ENCODE measurements around the gene SKI. TPM values are rescaled to one million over a fixed set of nuclear protein-coding genes. Genes with fewer than 3 reads are reported as not detected.

Gene SKI
- total and polyA plus RNA-seq, 9 of the 15 experiments (the other 6 are each of a cell fraction or from before 2014, with no cell fraction given): 0.10 to 60.5 (median 4.6) TPM

GRCh38 chr1:2215329-2215728, 12.8 kb upstream of the SKI start (continued):
- TF ChIP-seq, protein P1, sequence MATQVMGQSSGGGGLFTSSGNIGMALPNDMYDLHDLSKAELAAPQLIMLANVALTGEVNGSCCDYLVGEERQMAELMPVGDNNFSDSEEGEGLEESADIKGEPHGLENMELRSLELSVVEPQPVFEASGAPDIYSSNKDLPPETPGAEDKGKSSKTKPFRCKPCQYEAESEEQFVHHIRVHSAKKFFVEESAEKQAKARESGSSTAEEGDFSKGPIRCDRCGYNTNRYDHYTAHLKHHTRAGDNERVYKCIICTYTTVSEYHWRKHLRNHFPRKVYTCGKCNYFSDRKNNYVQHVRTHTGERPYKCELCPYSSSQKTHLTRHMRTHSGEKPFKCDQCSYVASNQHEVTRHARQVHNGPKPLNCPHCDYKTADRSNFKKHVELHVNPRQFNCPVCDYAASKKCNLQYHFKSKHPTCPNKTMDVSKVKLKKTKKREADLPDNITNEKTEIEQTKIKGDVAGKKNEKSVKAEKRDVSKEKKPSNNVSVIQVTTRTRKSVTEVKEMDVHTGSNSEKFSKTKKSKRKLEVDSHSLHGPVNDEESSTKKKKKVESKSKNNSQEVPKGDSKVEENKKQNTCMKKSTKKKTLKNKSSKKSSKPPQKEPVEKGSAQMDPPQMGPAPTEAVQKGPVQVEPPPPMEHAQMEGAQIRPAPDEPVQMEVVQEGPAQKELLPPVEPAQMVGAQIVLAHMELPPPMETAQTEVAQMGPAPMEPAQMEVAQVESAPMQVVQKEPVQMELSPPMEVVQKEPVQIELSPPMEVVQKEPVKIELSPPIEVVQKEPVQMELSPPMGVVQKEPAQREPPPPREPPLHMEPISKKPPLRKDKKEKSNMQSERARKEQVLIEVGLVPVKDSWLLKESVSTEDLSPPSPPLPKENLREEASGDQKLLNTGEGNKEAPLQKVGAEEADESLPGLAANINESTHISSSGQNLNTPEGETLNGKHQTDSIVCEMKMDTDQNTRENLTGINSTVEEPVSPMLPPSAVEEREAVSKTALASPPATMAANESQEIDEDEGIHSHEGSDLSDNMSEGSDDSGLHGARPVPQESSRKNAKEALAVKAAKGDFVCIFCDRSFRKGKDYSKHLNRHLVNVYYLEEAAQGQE (IDR thresholded peaks at IDR 0.05; ENCODE audit: borderline replicate concordance): no peak
- TF ChIP-seq, protein P1 (CRISPR knock-in tag; IDR thresholded peaks at IDR 0.05; ENCODE audit: low read depth): no peak
- TF ChIP-seq ZNF239 (CRISPR knock-in tag; IDR thresholded peaks at IDR 0.05) (no peak), CBFA2T2 (conservative IDR thresholded peaks at IDR 0.05) (no peak), DPF2 (IDR thresholded peaks at IDR 0.05) (no peak), ZNF830 (CRISPR knock-in tag; IDR thresholded peaks at IDR 0.05) (no peak), ETS2 (tag; IDR thresholded peaks at IDR 0.05; ENCODE audit: borderline replicate concordance, poor library complexity, severe bottlenecking) (no peak), NFIC (IDR thresholded peaks at IDR 0.05) (no peak), RFX5 (IDR thresholded peaks at IDR 0.05; ENCODE audit: low read depth, low read length) (no peak)
- TF ChIP-seq, protein P2, sequence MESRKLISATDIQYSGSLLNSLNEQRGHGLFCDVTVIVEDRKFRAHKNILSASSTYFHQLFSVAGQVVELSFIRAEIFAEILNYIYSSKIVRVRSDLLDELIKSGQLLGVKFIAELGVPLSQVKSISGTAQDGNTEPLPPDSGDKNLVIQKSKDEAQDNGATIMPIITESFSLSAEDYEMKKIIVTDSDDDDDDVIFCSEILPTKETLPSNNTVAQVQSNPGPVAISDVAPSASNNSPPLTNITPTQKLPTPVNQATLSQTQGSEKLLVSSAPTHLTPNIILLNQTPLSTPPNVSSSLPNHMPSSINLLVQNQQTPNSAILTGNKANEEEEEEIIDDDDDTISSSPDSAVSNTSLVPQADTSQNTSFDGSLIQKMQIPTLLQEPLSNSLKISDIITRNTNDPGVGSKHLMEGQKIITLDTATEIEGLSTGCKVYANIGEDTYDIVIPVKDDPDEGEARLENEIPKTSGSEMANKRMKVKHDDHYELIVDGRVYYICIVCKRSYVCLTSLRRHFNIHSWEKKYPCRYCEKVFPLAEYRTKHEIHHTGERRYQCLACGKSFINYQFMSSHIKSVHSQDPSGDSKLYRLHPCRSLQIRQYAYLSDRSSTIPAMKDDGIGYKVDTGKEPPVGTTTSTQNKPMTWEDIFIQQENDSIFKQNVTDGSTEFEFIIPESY (CRISPR knock-in tag; IDR thresholded peaks at IDR 0.05): no peak

All from K562 (cell line).